Ishikawa (cell line): Measurements from ENCODE around the gene CCDC27.

Source experiments
- CEBPB ChIP-seq: IDR thresholded peaks from 2 replicates; pipeline ENCODE4 v1.6.1; 2012
- CREB1 ChIP-seq: IDR thresholded peaks from 2 replicates; pipeline ENCODE4 v1.6.1; 2012; ENCODE audit warnings: low read depth
- EP300 ChIP-seq: IDR thresholded peaks from 2 replicates; pipeline ENCODE4 v1.6.1; 2012; ENCODE audit warnings: borderline replicate concordance
- RAD21 ChIP-seq: IDR thresholded peaks from 2 replicates; pipeline ENCODE4 v1.6.1; 2012; ENCODE audit warnings: low read depth
- TAF1 ChIP-seq: IDR thresholded peaks from 2 replicates; pipeline ENCODE4 v1.6.1; 2012; ENCODE audit warnings: low read depth, mild to moderate bottlenecking
- TCF12 ChIP-seq: IDR thresholded peaks from 2 replicates; pipeline ENCODE4 v1.6.1; 2012; ENCODE audit warnings: low read depth
- TF ChIP-seq, protein P1 (sequence below): IDR thresholded peaks from 2 replicates; pipeline ENCODE4 v1.6.1; 2012; ENCODE audit warnings: low read depth, mild to moderate bottlenecking

- TF ChIP-seq TAF1 (no peak), RAD21 (no peak), TCF12 (no peak), EP300 (no peak), CEBPB (no peak), CREB1 (no peak)
- TF ChIP-seq, protein P1, sequence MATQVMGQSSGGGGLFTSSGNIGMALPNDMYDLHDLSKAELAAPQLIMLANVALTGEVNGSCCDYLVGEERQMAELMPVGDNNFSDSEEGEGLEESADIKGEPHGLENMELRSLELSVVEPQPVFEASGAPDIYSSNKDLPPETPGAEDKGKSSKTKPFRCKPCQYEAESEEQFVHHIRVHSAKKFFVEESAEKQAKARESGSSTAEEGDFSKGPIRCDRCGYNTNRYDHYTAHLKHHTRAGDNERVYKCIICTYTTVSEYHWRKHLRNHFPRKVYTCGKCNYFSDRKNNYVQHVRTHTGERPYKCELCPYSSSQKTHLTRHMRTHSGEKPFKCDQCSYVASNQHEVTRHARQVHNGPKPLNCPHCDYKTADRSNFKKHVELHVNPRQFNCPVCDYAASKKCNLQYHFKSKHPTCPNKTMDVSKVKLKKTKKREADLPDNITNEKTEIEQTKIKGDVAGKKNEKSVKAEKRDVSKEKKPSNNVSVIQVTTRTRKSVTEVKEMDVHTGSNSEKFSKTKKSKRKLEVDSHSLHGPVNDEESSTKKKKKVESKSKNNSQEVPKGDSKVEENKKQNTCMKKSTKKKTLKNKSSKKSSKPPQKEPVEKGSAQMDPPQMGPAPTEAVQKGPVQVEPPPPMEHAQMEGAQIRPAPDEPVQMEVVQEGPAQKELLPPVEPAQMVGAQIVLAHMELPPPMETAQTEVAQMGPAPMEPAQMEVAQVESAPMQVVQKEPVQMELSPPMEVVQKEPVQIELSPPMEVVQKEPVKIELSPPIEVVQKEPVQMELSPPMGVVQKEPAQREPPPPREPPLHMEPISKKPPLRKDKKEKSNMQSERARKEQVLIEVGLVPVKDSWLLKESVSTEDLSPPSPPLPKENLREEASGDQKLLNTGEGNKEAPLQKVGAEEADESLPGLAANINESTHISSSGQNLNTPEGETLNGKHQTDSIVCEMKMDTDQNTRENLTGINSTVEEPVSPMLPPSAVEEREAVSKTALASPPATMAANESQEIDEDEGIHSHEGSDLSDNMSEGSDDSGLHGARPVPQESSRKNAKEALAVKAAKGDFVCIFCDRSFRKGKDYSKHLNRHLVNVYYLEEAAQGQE = no peak
These were observed 51.8 kb downstream of the CCDC27 start for GRCh38 chr1:3803905-3804626.
